Endothelial cell of umbilical vein (primary cell): Measurements from ENCODE around the gene PDGFRB. TPM values are rescaled to one million over a fixed set of nuclear protein-coding genes. Genes with fewer than 3 reads are reported as not detected.

ENCODE experiments used
- BruUV-seq: library from RNA; stranded (reverse); fragments of 400-500 nt; replicated peaks from 2 replicates; lab custom pipeline; 2021; lab: Mats Ljungman, UMichigan
- CTCF ChIA-PET: fragments of 300-600, 350-600 bp; sonication (Branson Sonifier 250); formaldehyde crosslinking; loops from one replicate; lab custom pipeline; 2021; ENCODE audit warnings: antibody characterized with exemption, inconsistent platforms; lab: Charles Lee
- POLR2A ChIA-PET: fragments of 300-600, 350-600 bp; sonication (Branson Sonifier 250); formaldehyde crosslinking; loops from one replicate; lab custom pipeline; 2021; ENCODE audit warnings: antibody characterized with exemption, inconsistent platforms; lab: Charles Lee
- DNase-seq: peaks from one replicate; pipeline ENCODE4 v3.0.0-alpha.2; 2011; ENCODE audit warnings: low read depth, low spot score
- FAIRE-seq: peaks from 2 replicates; lab custom pipeline; 2011; peaks lifted over from hg19 to GRCh38; lab: Jason Lieb, UNC
- H2AFZ ChIP-seq: 2 replicates; pipeline ENCODE4 v1.6.0; 2012; ENCODE audit warnings: low read depth, low read length, control low read depth, inconsistent platforms
- H3K27ac ChIP-seq: 2 replicates; pipeline ENCODE4 v1.5.1; 2011; ENCODE audit warnings: low read depth, mild to moderate bottlenecking, control low read depth, low read length, moderate library complexity; ENCODE audit not compliant: insufficient read depth
- H3K27me3 ChIP-seq, 2 experiments: 2 replicates each; pipeline versions ENCODE4 v1.6.0 to v1.6.1; 2011; ENCODE audit warnings: low read length in 2 of 2, mixed read lengths in 1 of 2; ENCODE audit not compliant: control insufficient read depth in 2 of 2, insufficient read depth in 2 of 2
- H3K36me3 ChIP-seq, 2 experiments: 2 replicates in 1 of 2; 3 replicates in 1 of 2; pipeline ENCODE4 v1.5.1; 2011; ENCODE audit warnings: low read length in 2 of 2, mild to moderate bottlenecking in 1 of 2, moderate library complexity in 1 of 2; ENCODE audit not compliant: control insufficient read depth in 2 of 2, insufficient read depth in 2 of 2; ENCODE audit errors: extremely low read depth in 1 of 2
- H3K4me1 ChIP-seq: 3 replicates; pipeline ENCODE4 v1.5.1; 2011; ENCODE audit warnings: mild to moderate bottlenecking, low read length; ENCODE audit not compliant: control insufficient read depth, insufficient read depth; ENCODE audit errors: extremely low read depth
- H3K4me2 ChIP-seq: 2 replicates; pipeline ENCODE4 v1.6.1; 2011; ENCODE audit warnings: low read length, control low read depth, mixed read lengths; ENCODE audit not compliant: insufficient read depth
- H3K4me3 ChIP-seq, 3 experiments: fragments of 200-600 bp in 1 of 3; sonication (generic), shearing (Covaris generic) in 1 of 3; replicated peaks in 1 of 3; 2 replicates each; pipeline ENCODE4 v1.5.1; 2011 to 2016; ENCODE audit warnings: control low read depth in 3 of 3, low read length in 3 of 3, mild to moderate bottlenecking in 2 of 3, inconsistent platforms in 1 of 3, low read depth in 1 of 3, moderate library complexity in 1 of 3; ENCODE audit not compliant: insufficient read depth in 1 of 3
- H3K79me2 ChIP-seq: 2 replicates; pipeline ENCODE4 v1.6.0; 2012; ENCODE audit warnings: low read length, inconsistent platforms; ENCODE audit not compliant: control insufficient read depth, insufficient read depth
- H3K9ac ChIP-seq: replicated peaks from 2 replicates; pipeline ENCODE3; 2011; ENCODE audit warnings: low read length, control low read depth; ENCODE audit not compliant: insufficient read depth; ENCODE audit errors: extremely low read depth
- H3K9me1 ChIP-seq: replicated peaks from 3 replicates; pipeline ENCODE4 v1.6.0; 2011; ENCODE audit warnings: mild to moderate bottlenecking, low read length; ENCODE audit not compliant: control insufficient read depth, insufficient read depth; ENCODE audit errors: extremely low read depth
- H3K9me3 ChIP-seq: replicated peaks from 2 replicates; pipeline ENCODE4 v1.5.1; 2012; ENCODE audit warnings: low read length, inconsistent platforms; ENCODE audit not compliant: control insufficient read depth, insufficient read depth
- H4K20me1 ChIP-seq: replicated peaks from 2 replicates; pipeline ENCODE3; 2011; ENCODE audit warnings: mild to moderate bottlenecking, low read length; ENCODE audit not compliant: control insufficient read depth, insufficient read depth; ENCODE audit errors: extremely low read depth
- CTCF ChIP-seq, 2 donors: IDR thresholded peaks; 1 replicate in 1 of 2; 2 replicates in 1 of 2; pipeline ENCODE4 v1.5.1; 2011; ENCODE audit warnings: low read length in 2 of 2, mild to moderate bottlenecking in 2 of 2, moderate library complexity in 2 of 2, control low read depth in 1 of 2, inconsistent platforms in 1 of 2, low read depth in 1 of 2; ENCODE audit not compliant: insufficient read depth in 1 of 2; ENCODE audit errors: extremely low read depth in 1 of 2
- EZH2 ChIP-seq: IDR thresholded peaks from 2 replicates; pipeline ENCODE4 v1.6.1; 2012; ENCODE audit warnings: borderline replicate concordance, low read depth, mild to moderate bottlenecking, moderate library complexity, low read length, inconsistent platforms; ENCODE audit not compliant: severe bottlenecking
- FOS ChIP-seq: IDR thresholded peaks from 2 replicates; pipeline ENCODE4 v1.6.1; 2011; ENCODE audit warnings: mild to moderate bottlenecking, low read length, moderate library complexity, borderline replicate concordance; ENCODE audit not compliant: insufficient read depth
- GATA2 ChIP-seq: IDR thresholded peaks from 2 replicates; pipeline ENCODE4 v1.7.0; 2011; ENCODE audit warnings: low read depth, mild to moderate bottlenecking, moderate library complexity, mixed read lengths, low read length; ENCODE audit not compliant: insufficient read length, insufficient read depth
- JUN ChIP-seq: IDR thresholded peaks from 2 replicates; pipeline ENCODE4 v1.6.1; 2011; ENCODE audit warnings: borderline replicate concordance, low read depth; ENCODE audit not compliant: insufficient read length, insufficient read depth
- MYC ChIP-seq: IDR thresholded peaks from one replicate; pipeline ENCODE4 v1.6.1; 2011; ENCODE audit warnings: mild to moderate bottlenecking, low read depth, low read length
- POLR2A ChIP-seq: IDR thresholded peaks from 2 replicates; pipeline ENCODE4 v1.6.1; 2012; ENCODE audit warnings: low read depth, mild to moderate bottlenecking, control low read depth, low read length
- POLR2AphosphoS5 ChIP-seq: IDR thresholded peaks from 2 replicates; pipeline ENCODE4 v1.6.1; 2012; ENCODE audit warnings: low read depth, mild to moderate bottlenecking, control low read depth, low read length, moderate library complexity; ENCODE audit not compliant: insufficient read depth
- dilution Hi-C: fragments of 300-500 bp; cut with MboI; formaldehyde crosslinking; loops from one replicate; pipeline ENCODE4 v1.15.0; 2019; ENCODE audit warnings: low sequenced_read_pairs; ENCODE audit not compliant: extremely low pct_ligation_motif_present
- intact Hi-C: fragments of 100-400 bp; cut with micrococcal nuclease; formaldehyde crosslinking; loops from one replicate; pipeline ENCODE4 v1.10.0; 2022
- polyA plus RNA-seq, 4 experiments: library from polyadenylated mRNA; depleted of rRNA in 3 of 4; stranded (reverse) in 3 of 4; unstranded in 1 of 4; fragments of >200 nt; gene quantifications; 2 replicates each; pipeline versions ENCODE4 v1.2.1 to v1.2.3, GENCODE V29; 2011 to 2012; ENCODE audit warnings: missing spikeins in 1 of 4
- total RNA-seq: library from RNA; stranded (reverse); gene quantifications from 2 replicates; pipeline ENCODE4 v1.2.3, GENCODE V29; 2021
- TF ChIP-seq, protein P1 (sequence below): IDR thresholded peaks from 2 replicates; pipeline ENCODE4 v1.6.1; 2011; ENCODE audit not compliant: insufficient read depth, insufficient read length

PDGFRB gene
- total and polyA plus RNA-seq, 2 donors (not counting 3 experiments of a cell fraction or from before 2014, with no cell fraction given): 1.4 to 1.7 TPM

DNA sequence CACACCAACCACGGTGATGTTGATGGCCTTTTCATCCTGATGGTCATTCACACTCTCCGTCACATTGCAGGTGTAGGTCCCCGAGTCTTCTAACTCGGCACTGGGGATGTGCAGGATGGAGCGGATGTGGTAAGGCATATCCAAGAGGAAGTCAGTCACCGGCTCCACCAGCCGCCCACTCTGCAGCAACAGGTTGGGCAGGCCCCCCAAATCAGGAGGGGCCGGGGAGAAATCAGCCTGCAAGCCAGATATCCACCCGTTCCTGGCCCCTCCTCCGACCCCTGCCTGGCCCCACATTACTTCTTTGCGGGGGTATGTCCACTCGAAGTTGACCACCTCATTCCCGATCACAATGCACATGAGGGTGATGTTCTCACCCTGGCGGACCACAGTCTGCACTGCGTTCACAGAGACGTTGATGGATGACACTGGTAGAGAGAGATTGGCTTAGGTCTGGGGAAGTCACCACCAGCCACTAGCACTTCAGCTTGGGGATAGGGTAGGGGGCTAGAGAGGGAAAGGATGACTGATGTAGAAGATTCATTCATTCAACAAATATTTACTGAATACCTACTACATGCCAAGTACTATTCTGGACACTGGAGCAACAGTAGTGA, 22.0 kb downstream of the PDGFRB start:
- Histone ChIP-seq H3K27ac (no peak overlapping the region), H2AFZ (no peak overlapping the region), H3K4me2 (no peak overlapping the region), H3K4me1 (peaks cover 21% of the 10 kb centered on the region), H4K20me1 (no peaks in the 10 kb centered on the region), H3K79me2 (no peaks in the 10 kb centered on the region), H3K4me3 (no peak overlapping the region), H3K9ac (no peak overlapping the region), H3K27me3 (peaks cover 0 to 6% of the 10 kb centered on the region in 2 experiments), H3K36me3 (no peaks in the 10 kb centered on the region), H3K9me3 (no peaks in the 10 kb centered on the region), H3K9me1 (no peaks in the 10 kb centered on the region)
- CTCF ChIA-PET: interaction anchor here (1.2 to 3.0 kb wide), 3 partner anchors 42 to 303 kb away, joined by 3 to 18 read pairs (median 7); no protein-coding TSS in a partner anchor
- dilution Hi-C loops: no loop called here
- FAIRE-seq: no peak
- no peak for DNase-seq
- TF ChIP-seq POLR2A: no peak
- TF ChIP-seq CTCF (IDR thresholded peaks at IDR 0.05; ENCODE audit: extremely low read depth in 1 of 2, insufficient read depth in 1 of 2, low read depth in 1 of 2, low read length in 2 of 2): no peak
- no peak for TF ChIP-seq MYC
- TF ChIP-seq JUN: no peak
- TF ChIP-seq GATA2: no peak
- TF ChIP-seq FOS: no peak
- no peak for TF ChIP-seq POLR2AphosphoS5
- TF ChIP-seq EZH2: no peak
- TF ChIP-seq, protein P1, sequence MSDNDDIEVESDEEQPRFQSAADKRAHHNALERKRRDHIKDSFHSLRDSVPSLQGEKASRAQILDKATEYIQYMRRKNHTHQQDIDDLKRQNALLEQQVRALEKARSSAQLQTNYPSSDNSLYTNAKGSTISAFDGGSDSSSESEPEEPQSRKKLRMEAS: no peak
- intact Hi-C loops: loop anchor here (5.0 kb wide), 1 partner anchor 131 kb away; the partner anchor contains the start of genes HMGXB3 and TIGD6
- POLR2A ChIA-PET: no interaction called here
- BruUV-seq: no TSS peak
